AG04450 (cell line): ENCODE results near the gene GMPPA. TPM values are rescaled to one million over a fixed set of nuclear protein-coding genes. Genes with fewer than 3 reads are reported as not detected.

Experiments
- CTCF ChIA-PET: fragments of 300-600, 350-600 bp; formaldehyde crosslinking; extraction: SDS; loops from one replicate; lab custom pipeline; 2022; ENCODE audit warnings: antibody characterized with exemption, inconsistent platforms; lab: Charles Lee
- POLR2A ChIA-PET: fragments of 350-600 bp; formaldehyde crosslinking; extraction: SDS; loops from one replicate; lab custom pipeline; 2021; ENCODE audit warnings: antibody characterized with exemption, inconsistent platforms; lab: Yijun Ruan, JAX
- DNase-seq: peaks from one replicate; pipeline ENCODE4 v3.0.0-alpha.2; 2011; ENCODE audit warnings: low read depth, low spot score
- H3K27ac ChIP-seq: one replicate; pipeline ENCODE4 v1.5.1; 2012; ENCODE audit warnings: low read depth, low read length, control low read depth
- H3K27me3 ChIP-seq: one replicate; pipeline ENCODE4 v1.6.0; 2012; ENCODE audit warnings: low read length; ENCODE audit not compliant: control insufficient read depth, insufficient read depth
- H3K4me3 ChIP-seq: 2 replicates; pipeline ENCODE4 v1.5.1; 2011; ENCODE audit warnings: mild to moderate bottlenecking, low read depth, low read length, control low read depth
- H3K9me3 ChIP-seq: 2 replicates; pipeline ENCODE4 v1.5.1; 2012; ENCODE audit warnings: low read length; ENCODE audit not compliant: control insufficient read depth, insufficient read depth
- CTCF ChIP-seq: IDR thresholded peaks from 2 replicates; pipeline ENCODE4 v1.5.1; 2011; ENCODE audit warnings: low read depth, low read length, control low read depth, inconsistent platforms
- polyA plus RNA-seq: library from polyadenylated mRNA; depleted of rRNA; stranded (reverse); fragments of >200 nt; gene quantifications from 2 replicates; pipeline ENCODE4 v1.2.3, GENCODE V29; 2011

GMPPA gene
- polyA plus RNA-seq, 1 experiment = 90.1 TPM

DNA sequence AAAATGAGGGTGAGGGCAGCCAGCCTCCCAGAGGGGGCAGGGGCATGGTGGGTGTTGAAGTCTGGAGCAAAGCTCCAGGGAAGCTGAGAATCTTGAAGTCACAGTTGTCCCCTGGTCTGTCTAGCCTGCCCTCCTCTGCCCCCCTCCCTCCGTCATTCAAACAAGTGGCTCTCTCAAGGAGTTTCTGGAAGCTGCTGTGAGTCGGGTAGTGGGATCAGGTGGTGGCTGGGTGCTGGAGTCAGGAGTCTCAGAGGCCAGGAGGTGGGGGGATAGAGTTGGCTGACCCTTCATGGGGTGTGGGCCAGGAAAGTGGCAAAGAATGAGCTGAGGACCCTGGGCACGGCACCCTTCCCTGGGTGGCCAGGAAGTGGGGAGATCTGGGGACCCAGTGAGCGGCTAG, 15.1 kb downstream of the GMPPA start:
- Histone ChIP-seq H3K27ac (no peak overlapping the region), H3K4me3 (no peak overlapping the region), H3K9me3 (peaks cover 8% of the 10 kb centered on the region), H3K27me3 (peaks cover 76% of the 10 kb centered on the region)
- POLR2A ChIA-PET = no interaction called here
- DNase-seq = no peak
- CTCF ChIA-PET = interaction anchor here (1.0 to 1.6 kb wide), 3 partner anchors 16 to 111 kb away, joined by 4 to 8 read pairs (median 5); no protein-coding TSS in a partner anchor
- TF ChIP-seq CTCF = no peak

GRCh38 chr2:219514196-219514761, 15.6 kb downstream of the GMPPA start, which contains the start of gene ASIC4:
Gene ASIC4, plus strand, starts transcription at chr2:219514482. Its CDS starts 243 bp downstream, at chr2:219514725.
- H3K4me3 ChIP-seq = no peak within 1 kb of the TSS
- no peak for DNase-seq
- no peak for TF ChIP-seq CTCF
- no peak within 1 kb of the TSS for H3K27ac ChIP-seq
- CTCF ChIA-PET = interaction anchor here (0.8 to 1.6 kb wide), 4 partner anchors 16 to 112 kb away, joined by 3 to 8 read pairs (median 4); no protein-coding TSS in a partner anchor
- peaks cover 8% of the 10 kb centered on the region for H3K9me3 ChIP-seq
- POLR2A ChIA-PET = no interaction called here
- H3K27me3 ChIP-seq = peaks cover 76% of the 10 kb centered on the region

- H3K27ac ChIP-seq = no peak overlapping the region
- H3K4me3 ChIP-seq = no peak overlapping the region
- CTCF ChIA-PET = interaction anchor here (0.8 to 1.5 kb wide), 2 partner anchors 26 to 112 kb away, joined by 3 to 8 read pairs; no protein-coding TSS in a partner anchor
- DNase-seq = no peak
- H3K9me3 ChIP-seq = peaks cover 8% of the 10 kb centered on the region
- TF ChIP-seq CTCF = no peak
- peaks cover 76% of the 10 kb centered on the region for H3K27me3 ChIP-seq
- POLR2A ChIA-PET = no interaction called here
These were observed 16.1 kb downstream of the GMPPA start for GRCh38 chr2:219514836-219515235.

GRCh38 chr2:219515874-219516629, 17.4 kb downstream of the GMPPA start:
- Histone ChIP-seq H3K4me3 (no peak overlapping the region), H3K27me3 (peaks cover 68% of the 10 kb centered on the region), H3K27ac (no peak overlapping the region), H3K9me3 (peaks cover 4% of the 10 kb centered on the region)
- POLR2A ChIA-PET = no interaction called here
- TF ChIP-seq CTCF = no peak
- no peak for DNase-seq
- CTCF ChIA-PET = interaction anchor here (1.1 kb wide), 1 partner anchor 20 kb away, joined by 8 read pairs; no protein-coding TSS in a partner anchor

- POLR2A ChIA-PET = no interaction called here
- CTCF ChIA-PET = interaction anchor here (1.1 to 5.8 kb wide), 3 partner anchors 14 to 24 kb away, joined by 3 to 58 read pairs (median 8); no protein-coding TSS in a partner anchor
- no peak for TF ChIP-seq CTCF
These were observed 18.2 kb downstream of the GMPPA start for GRCh38 chr2:219516888-219517287.

More at GRCh38 chr2:219516888-219517287, 18.2 kb downstream of the GMPPA start:
- no peak overlapping the region for H3K4me3 ChIP-seq
- DNase-seq = no peak
- H3K9me3 ChIP-seq = no peaks in the 10 kb centered on the region; the same call in 1 of the 2 replicates
- H3K27me3 ChIP-seq = peaks cover 60% of the 10 kb centered on the region
- no peak overlapping the region for H3K27ac ChIP-seq
